GM21423 (cell line): ENCODE measurements around the gene DMXL2.
"Not testable (repeated sequence)": the region's sequence is repeated elsewhere in the genome, so short reads cannot be mapped to it uniquely, and the experiment has no call there.

ENCODE experiments used
- ATAC-seq: cut with Tn5 transposase; IDR thresholded peaks from one replicate; pipeline ENCODE4 v1.9.1; 2021; ENCODE audit warnings: mild to moderate bottlenecking, moderate library complexity; ENCODE audit not compliant: unreplicated experiment

The DMXL2 gene

GRCh38 chr15:51621936-51622603 is 501 bp downstream of the DMXL2 start:
- ATAC-seq: peak; percentile 42

GRCh38 chr15:51621155-51621765 is 1.3 kb downstream of the DMXL2 start:
- no peak for ATAC-seq

- no peak for ATAC-seq
Observed at GRCh38 chr15:51620641-51621040, 1.9 kb downstream of the DMXL2 start.

- no peak for ATAC-seq
Observed at GRCh38 chr15:51620122-51620521, 2.4 kb downstream of the DMXL2 start.

GRCh38 chr15:51619331-51620035 is 3.1 kb downstream of the DMXL2 start:
- ATAC-seq: no peak

- no peak for ATAC-seq
Observed at GRCh38 chr15:51617886-51618285, 4.7 kb downstream of the DMXL2 start.

- ATAC-seq: no peak
Observed at GRCh38 chr15:51613951-51614350, 8.6 kb downstream of the DMXL2 start.

GRCh38 chr15:51612669-51613068 is 9.9 kb downstream of the DMXL2 start:
- not testable (repeated sequence) for ATAC-seq

- not testable (repeated sequence) for ATAC-seq
Observed at GRCh38 chr15:51603462-51603948, 19.1 kb downstream of the DMXL2 start.

- ATAC-seq: no peak
Observed at GRCh38 chr15:51603002-51603401, 19.6 kb downstream of the DMXL2 start.

- ATAC-seq: no peak
Observed at GRCh38 chr15:51602484-51602883, 20.1 kb downstream of the DMXL2 start.

GRCh38 chr15:51601801-51602200 is 20.8 kb downstream of the DMXL2 start:
- ATAC-seq: no peak

GRCh38 chr15:51600114-51600513 is 22.5 kb downstream of the DMXL2 start:
- ATAC-seq: peak; percentile 89

GRCh38 chr15:51589881-51590568 is 32.5 kb downstream of the DMXL2 start:
- ATAC-seq: no peak

GRCh38 chr15:51588966-51589365 is 33.6 kb downstream of the DMXL2 start:
- ATAC-seq: no peak

- ATAC-seq: no peak
Observed at GRCh38 chr15:51585986-51586385, 36.6 kb downstream of the DMXL2 start.

GRCh38 chr15:51580982-51581381 is 41.6 kb downstream of the DMXL2 start:
- ATAC-seq: no peak

- no peak for ATAC-seq
Observed at GRCh38 chr15:51580385-51580784, 42.2 kb downstream of the DMXL2 start.

GRCh38 chr15:51579012-51579411 is 43.6 kb downstream of the DMXL2 start:
- ATAC-seq: no peak

GRCh38 chr15:51577636-51578304 is 44.8 kb downstream of the DMXL2 start:
- ATAC-seq: no peak
